ENCODE data around the gene SAMD8. TPM values are rescaled to one million over a fixed set of nuclear protein-coding genes. Genes with fewer than 3 reads are reported as not detected.
"Not testable (repeated sequence)": the region's sequence is repeated elsewhere in the genome, so short reads cannot be mapped to it uniquely, and the experiment has no call there.

SAMD8 gene
- total RNA-seq, 1 experiment from 2014 or later = 28.1 TPM

- intact Hi-C loops (cut with micrococcal nuclease) = loop anchor here (5.0 kb wide), 1 partner anchor 74 kb away; the partner anchor contains the start of gene SAMD8
- DNase-seq (ENCODE audit: unreplicated experiment) = no peak
- no TSS peak for BruUV-seq (replicated peaks)
- no peaks in the 10 kb centered on the region for H3K9me3 Mint-ChIP-seq (ENCODE audit: unreplicated experiment)
- H3K4me1 Mint-ChIP-seq (ENCODE audit: insufficient read depth, unreplicated experiment) = peaks cover 10% of the 10 kb centered on the region
- H3K27me3 Mint-ChIP-seq (ENCODE audit: insufficient read depth, unreplicated experiment) = no peaks in the 10 kb centered on the region
- no peak overlapping the region for H3K4me3 Mint-ChIP-seq (ENCODE audit: unreplicated experiment)
- ChIA-PET CTCF (interaction anchor here (0.5 to 13.0 kb wide), 7 partner anchors 17 to 83 kb away, joined by 4 to 209 read pairs (median 4); partner anchors contain the start of genes COMTD1 and VDAC2), POLR2A (interaction anchor here (0.7 to 13.6 kb wide), 6 partner anchors 21 to 75 kb away, joined by 3 to 315 read pairs (median 13); partner anchors contain the start of genes COMTD1, SAMD8 and VDAC2)
- no peaks in the 10 kb centered on the region for H3K36me3 Mint-ChIP-seq (ENCODE audit: insufficient read depth, unreplicated experiment)
- no peak for TF ChIP-seq CTCF (IDR thresholded peaks at IDR 0.05; ENCODE audit: unreplicated experiment)
- peak overlapping the region; percentile 67 for H3K27ac Mint-ChIP-seq (ENCODE audit: low read depth, unreplicated experiment)
Observed at GRCh38 chr10:75186310-75186709, 74.9 kb downstream of the SAMD8 start.

GRCh38 chr10:75187961-75188426, 76.5 kb downstream of the SAMD8 start:
- Mint-ChIP-seq H3K27ac (ENCODE audit: low read depth, unreplicated experiment) (no peak overlapping the region), H3K4me1 (ENCODE audit: insufficient read depth, unreplicated experiment) (peaks cover 22% of the 10 kb centered on the region), H3K27me3 (ENCODE audit: insufficient read depth, unreplicated experiment) (no peaks in the 10 kb centered on the region), H3K9me3 (ENCODE audit: unreplicated experiment) (no peaks in the 10 kb centered on the region), H3K36me3 (ENCODE audit: insufficient read depth, unreplicated experiment) (no peaks in the 10 kb centered on the region), H3K4me3 (ENCODE audit: unreplicated experiment) (no peak overlapping the region)
- peak; percentile 78 for DNase-seq (ENCODE audit: unreplicated experiment)
- ChIA-PET CTCF (interaction anchor here (0.5 to 13.0 kb wide), 25 partner anchors 8 to 974 kb away, joined by 3 to 209 read pairs (median 4); partner anchors contain the start of genes COMTD1 and VDAC2), POLR2A (interaction anchor here (0.6 to 13.6 kb wide), 13 partner anchors 9 to 107 kb away, joined by 3 to 315 read pairs (median 4); partner anchors contain the start of genes COMTD1, SAMD8 and VDAC2)
- intact Hi-C loops (cut with micrococcal nuclease) = loop anchor here (1.0 to 5.0 kb wide), 4 partner anchors 23 to 76 kb away; partner anchors contain the start of gene SAMD8
- TF ChIP-seq CTCF (IDR thresholded peaks at IDR 0.05; ENCODE audit: unreplicated experiment) = peak; percentile 83
- no TSS peak for BruUV-seq (replicated peaks)

- ChIA-PET POLR2A (interaction anchor here (0.8 to 13.6 kb wide), 10 partner anchors 9 to 107 kb away, joined by 3 to 315 read pairs (median 6); partner anchors contain the start of genes COMTD1, SAMD8 and VDAC2), CTCF (interaction anchor here (0.5 to 13.0 kb wide), 22 partner anchors 8 to 975 kb away, joined by 3 to 209 read pairs (median 4); partner anchors contain the start of genes COMTD1 and VDAC2)
- intact Hi-C loops (cut with micrococcal nuclease) = loop anchor here (1.0 to 5.0 kb wide), 4 partner anchors 23 to 76 kb away; partner anchors contain the start of gene SAMD8
- H3K9me3 Mint-ChIP-seq (ENCODE audit: unreplicated experiment); DNase-seq (ENCODE audit: unreplicated experiment); H3K4me3 Mint-ChIP-seq (ENCODE audit: unreplicated experiment); H3K36me3 Mint-ChIP-seq (ENCODE audit: insufficient read depth, unreplicated experiment); BruUV-seq (replicated peaks); H3K27me3 Mint-ChIP-seq (ENCODE audit: insufficient read depth, unreplicated experiment); H3K27ac Mint-ChIP-seq (ENCODE audit: low read depth, unreplicated experiment): not testable (repeated sequence)
- peaks cover 27% of the 10 kb centered on the region for H3K4me1 Mint-ChIP-seq (ENCODE audit: insufficient read depth, unreplicated experiment)
Observed at GRCh38 chr10:75188522-75188921, 77.1 kb downstream of the SAMD8 start.

- H3K27me3 Mint-ChIP-seq (ENCODE audit: insufficient read depth, unreplicated experiment) = no peaks in the 10 kb centered on the region
- H3K27ac Mint-ChIP-seq (ENCODE audit: low read depth, unreplicated experiment) = no peak overlapping the region
- intact Hi-C loops (cut with micrococcal nuclease) = loop anchor here (5.0 kb wide), 1 partner anchor 77 kb away; the partner anchor contains the start of gene SAMD8
- ChIA-PET POLR2A (interaction anchor here (1.3 to 13.6 kb wide), 3 partner anchors 18 to 44 kb away, joined by 3 to 315 read pairs (median 118); partner anchors contain the start of genes COMTD1 and VDAC2), CTCF (interaction anchor here (0.6 to 13.0 kb wide), 8 partner anchors 9 to 45 kb away, joined by 3 to 209 read pairs (median 3); partner anchors contain the start of gene COMTD1)
- no peaks in the 10 kb centered on the region for H3K9me3 Mint-ChIP-seq (ENCODE audit: unreplicated experiment)
- no peak for DNase-seq (ENCODE audit: unreplicated experiment)
- no peak overlapping the region for H3K4me3 Mint-ChIP-seq (ENCODE audit: unreplicated experiment)
- no peak for TF ChIP-seq CTCF (IDR thresholded peaks at IDR 0.05; ENCODE audit: unreplicated experiment)
- H3K36me3 Mint-ChIP-seq (ENCODE audit: insufficient read depth, unreplicated experiment) = no peaks in the 10 kb centered on the region
- H3K4me1 Mint-ChIP-seq (ENCODE audit: insufficient read depth, unreplicated experiment) = peaks cover 27% of the 10 kb centered on the region
- no TSS peak for BruUV-seq (replicated peaks)
Observed at GRCh38 chr10:75189266-75190096, 78.0 kb downstream of the SAMD8 start.
